Mesenchymal stem cell (in vitro differentiated cells and primary cell): ENCODE results near the gene RPIA.
"Not testable (repeated sequence)": the region's sequence is repeated elsewhere in the genome, so short reads cannot be mapped to it uniquely, and the experiment has no call there.

ENCODE experiments used
- DNase-seq: peaks from one replicate; pipeline ENCODE4 v3.0.0-alpha.2; 2013
- H2AFZ ChIP-seq: one replicate; pipeline ENCODE4 v1.6.1; 2013; ENCODE audit warnings: low read depth, mild to moderate bottlenecking, control low read depth, inconsistent platforms, low read length, moderate library complexity
- H2AK5ac ChIP-seq: 2 replicates; pipeline ENCODE4 v1.6.1; 2013; ENCODE audit warnings: low read length, moderate library complexity, mild to moderate bottlenecking, inconsistent platforms; ENCODE audit not compliant: severe bottlenecking
- H2BK120ac ChIP-seq: one replicate; pipeline ENCODE4 v1.6.1; 2013; ENCODE audit warnings: low read depth, mild to moderate bottlenecking, inconsistent platforms, low read length, moderate library complexity
- H2BK12ac ChIP-seq, 2 experiments: one replicate each; pipeline ENCODE4 v1.6.1; 2013; ENCODE audit warnings: inconsistent platforms in 2 of 2, low read length in 2 of 2, mild to moderate bottlenecking in 2 of 2, moderate library complexity in 2 of 2, control low read depth in 1 of 2
- H2BK15ac ChIP-seq: one replicate; pipeline ENCODE4 v1.6.1; 2013; ENCODE audit warnings: mild to moderate bottlenecking, low read depth, inconsistent platforms; ENCODE audit not compliant: poor library complexity, severe bottlenecking
- H2BK5ac ChIP-seq: 2 replicates; pipeline ENCODE4 v1.6.1; 2013; ENCODE audit warnings: low read depth, mild to moderate bottlenecking, low read length, control low read depth, inconsistent platforms; ENCODE audit not compliant: poor library complexity, severe bottlenecking
- H3K14ac ChIP-seq, 2 experiments: one replicate each; pipeline ENCODE4 v1.6.1; 2013; ENCODE audit warnings: inconsistent platforms in 2 of 2, low read length in 2 of 2, control low read depth in 1 of 2, mild to moderate bottlenecking in 1 of 2, moderate library complexity in 1 of 2
- H3K18ac ChIP-seq, 2 experiments: one replicate each; pipeline ENCODE4 v1.6.1; 2013; ENCODE audit warnings: inconsistent platforms in 2 of 2, low read length in 2 of 2, control low read depth in 1 of 2, low read depth in 1 of 2, mild to moderate bottlenecking in 1 of 2
- H3K23ac ChIP-seq, 2 experiments: one replicate each; pipeline ENCODE4 v1.6.1; 2013; ENCODE audit warnings: inconsistent platforms in 2 of 2, low read length in 2 of 2, mild to moderate bottlenecking in 2 of 2, moderate library complexity in 2 of 2, control low read depth in 1 of 2
- H3K27ac ChIP-seq: 2 replicates; pipeline ENCODE4 v1.5.1; 2013; ENCODE audit warnings: mild to moderate bottlenecking, moderate library complexity, low read length, control low read depth, inconsistent platforms; ENCODE audit not compliant: poor library complexity, severe bottlenecking
- H3K27me3 ChIP-seq, 2 experiments: 2 replicates each; pipeline versions ENCODE4 v1.6.1 to v1.7.0; 2013; ENCODE audit warnings: low read length in 2 of 2, mild to moderate bottlenecking in 2 of 2, moderate library complexity in 2 of 2, control low read depth in 1 of 2, inconsistent platforms in 1 of 2; ENCODE audit not compliant: control insufficient read depth in 1 of 2, insufficient read depth in 1 of 2
- H3K36me3 ChIP-seq, 2 experiments: 2 replicates each; pipeline versions ENCODE4 v1.6.1 to v1.7.0; 2013; ENCODE audit warnings: low read length in 2 of 2, control low read depth in 1 of 2, inconsistent platforms in 1 of 2, low read depth in 1 of 2, mild to moderate bottlenecking in 1 of 2; ENCODE audit not compliant: insufficient read depth in 2 of 2, control insufficient read depth in 1 of 2
- H3K4ac ChIP-seq, 2 experiments: one replicate each; pipeline ENCODE4 v1.6.1; 2013; ENCODE audit warnings: inconsistent platforms in 2 of 2, low read length in 2 of 2, mild to moderate bottlenecking in 2 of 2, moderate library complexity in 2 of 2, control low read depth in 1 of 2, low read depth in 1 of 2
- H3K4me1 ChIP-seq: 2 replicates; pipeline ENCODE4 v1.6.1; 2013; ENCODE audit warnings: low read depth, low read length, control low read depth; ENCODE audit not compliant: control insufficient read depth, insufficient read depth
- H3K4me2 ChIP-seq: 2 replicates; pipeline ENCODE4 v1.6.1; 2013; ENCODE audit warnings: low read length, mild to moderate bottlenecking, inconsistent platforms; ENCODE audit not compliant: poor library complexity, severe bottlenecking
- H3K4me3 ChIP-seq, 2 experiments: 2 replicates each; pipeline versions ENCODE4 v1.5.1 to v1.7.0; 2013; ENCODE audit warnings: low read length in 2 of 2, mild to moderate bottlenecking in 2 of 2, control low read depth in 1 of 2, low read depth in 1 of 2; ENCODE audit not compliant: insufficient read depth in 1 of 2
- H3K79me1 ChIP-seq: replicated peaks from 2 replicates; pipeline ENCODE4 v1.6.1; 2013; ENCODE audit warnings: mild to moderate bottlenecking, control low read depth, low read length, inconsistent platforms; ENCODE audit not compliant: poor library complexity, severe bottlenecking
- H3K9ac ChIP-seq: 2 replicates; pipeline ENCODE4 v1.7.0; 2013; ENCODE audit warnings: mild to moderate bottlenecking, low read length, moderate library complexity
- H3K9me3 ChIP-seq: 2 replicates; pipeline ENCODE4 v1.7.0; 2013; ENCODE audit warnings: mild to moderate bottlenecking, low read length; ENCODE audit not compliant: control insufficient read depth
- H4K8ac ChIP-seq: one replicate; pipeline ENCODE4 v1.6.1; 2013; ENCODE audit warnings: inconsistent platforms, mild to moderate bottlenecking, low read length, moderate library complexity
- H4K91ac ChIP-seq: one replicate; pipeline ENCODE4 v1.6.1; 2013; ENCODE audit warnings: mild to moderate bottlenecking, low read length, inconsistent platforms
- WGBS: methylation state at CpG from one replicate; pipeline ENCODE4 v1.1.7; 2013; ENCODE audit warnings: mixed read lengths; 5-methylcytosine and 5-hydroxymethylcytosine counted together

The RPIA gene

GRCh38 chr2:88770016-88770415 lies 78.5 kb downstream of the RPIA start:
- Histone ChIP-seq H3K23ac (no peak overlapping the region), H2BK120ac (no peak overlapping the region), H2BK5ac (no peak overlapping the region), H3K4me2 (no peak overlapping the region), H2BK15ac (no peak overlapping the region), H3K9ac (no peak overlapping the region), H4K91ac (no peak overlapping the region), H4K8ac (no peak overlapping the region), H3K9me3 (no peaks in the 10 kb centered on the region), H3K18ac (no peak overlapping the region), H3K27ac (no peak overlapping the region), H3K27me3 (peaks cover 4 to 10% of the 10 kb centered on the region in 2 experiments), H3K36me3 (no peaks in the 10 kb centered on the region), H3K14ac (no peak overlapping the region), H2BK12ac (no peak overlapping the region), H3K79me1 (no peaks in the 10 kb centered on the region), H3K4ac (no peak overlapping the region), H3K4me1 (peaks cover 7% of the 10 kb centered on the region), H2AK5ac (no peak overlapping the region), H3K4me3 (no peak overlapping the region), H2AFZ (no peak overlapping the region)
- 77% methylated on average over 2 of the region's 4 CpGs for WGBS
- no peak for DNase-seq

- not testable (repeated sequence) for H3K4me1 ChIP-seq, H2BK15ac ChIP-seq, H3K79me1 ChIP-seq, H3K4me3 ChIP-seq, H3K18ac ChIP-seq, H3K9ac ChIP-seq, H2BK120ac ChIP-seq, H2AK5ac ChIP-seq, H4K91ac ChIP-seq, H3K9me3 ChIP-seq, H3K27me3 ChIP-seq, H3K27ac ChIP-seq, H3K4me2 ChIP-seq, H2AFZ ChIP-seq, H2BK5ac ChIP-seq, H4K8ac ChIP-seq, DNase-seq, H3K14ac ChIP-seq, H3K36me3 ChIP-seq, H3K23ac ChIP-seq, H3K4ac ChIP-seq, H2BK12ac ChIP-seq
- WGBS, result 60% methylated on average over 4 of the region's 7 CpGs
Observed at GRCh38 chr2:88773233-88774028, 82.0 kb downstream of the RPIA start.

- H2BK5ac ChIP-seq, H3K27me3 ChIP-seq, H2BK120ac ChIP-seq, H3K9me3 ChIP-seq, H3K9ac ChIP-seq, H3K14ac ChIP-seq, H2BK15ac ChIP-seq, H3K79me1 ChIP-seq, H3K23ac ChIP-seq, H4K8ac ChIP-seq, H2AK5ac ChIP-seq, H3K4me1 ChIP-seq, H2AFZ ChIP-seq, H3K27ac ChIP-seq, H3K36me3 ChIP-seq, H2BK12ac ChIP-seq, DNase-seq, H3K4me3 ChIP-seq, H3K4ac ChIP-seq, H4K91ac ChIP-seq, H3K18ac ChIP-seq, H3K4me2 ChIP-seq: not testable (repeated sequence)
- 90% methylated on average over 2 of the region's 2 CpGs for WGBS
Observed at GRCh38 chr2:88789213-88789612, 97.7 kb downstream of the RPIA start.

GRCh38 chr2:88795932-88796331 lies 104.5 kb downstream of the RPIA start:
- H2BK5ac ChIP-seq, DNase-seq, H2AK5ac ChIP-seq, H3K9ac ChIP-seq, H3K27me3 ChIP-seq, H4K91ac ChIP-seq, H2BK120ac ChIP-seq, H2AFZ ChIP-seq, H3K36me3 ChIP-seq, H3K4ac ChIP-seq, H3K4me3 ChIP-seq, H4K8ac ChIP-seq, H3K4me1 ChIP-seq, H2BK15ac ChIP-seq, H3K14ac ChIP-seq, H2BK12ac ChIP-seq, H3K27ac ChIP-seq, H3K18ac ChIP-seq, H3K9me3 ChIP-seq, H3K79me1 ChIP-seq, H3K23ac ChIP-seq, H3K4me2 ChIP-seq: not testable (repeated sequence)
- WGBS, result no CpG with 5 or more reads among the region's 2 CpGs
